AG04450 (cell line): ENCODE measurements around the gene DSE. TPM values are rescaled to one million over a fixed set of nuclear protein-coding genes. Genes with fewer than 3 reads are reported as not detected.

ENCODE experiments used
- CTCF ChIA-PET: fragments of 300-600, 350-600 bp; formaldehyde crosslinking; extraction: SDS; loops from one replicate; lab custom pipeline; 2022; ENCODE audit warnings: antibody characterized with exemption, inconsistent platforms; lab: Charles Lee
- POLR2A ChIA-PET: fragments of 350-600 bp; formaldehyde crosslinking; extraction: SDS; loops from one replicate; lab custom pipeline; 2021; ENCODE audit warnings: antibody characterized with exemption, inconsistent platforms; lab: Yijun Ruan, JAX
- DNase-seq: peaks from one replicate; pipeline ENCODE4 v3.0.0-alpha.2; 2011; ENCODE audit warnings: low read depth, low spot score
- H3K27ac ChIP-seq: one replicate; pipeline ENCODE4 v1.5.1; 2012; ENCODE audit warnings: low read depth, low read length, control low read depth
- H3K27me3 ChIP-seq: one replicate; pipeline ENCODE4 v1.6.0; 2012; ENCODE audit warnings: low read length; ENCODE audit not compliant: control insufficient read depth, insufficient read depth
- H3K4me3 ChIP-seq: 2 replicates; pipeline ENCODE4 v1.5.1; 2011; ENCODE audit warnings: mild to moderate bottlenecking, low read depth, low read length, control low read depth
- H3K9me3 ChIP-seq: 2 replicates; pipeline ENCODE4 v1.5.1; 2012; ENCODE audit warnings: low read length; ENCODE audit not compliant: control insufficient read depth, insufficient read depth
- polyA plus RNA-seq: library from polyadenylated mRNA; depleted of rRNA; stranded (reverse); fragments of >200 nt; gene quantifications from 2 replicates; pipeline ENCODE4 v1.2.3, GENCODE V29; 2011
- TF ChIP-seq, protein P1 (sequence below): IDR thresholded peaks from 2 replicates; pipeline ENCODE4 v1.5.1; 2011; ENCODE audit warnings: low read depth, low read length, control low read depth, inconsistent platforms

Gene DSE
- polyA plus RNA-seq, 1 experiment: 86.2 TPM

DNA sequence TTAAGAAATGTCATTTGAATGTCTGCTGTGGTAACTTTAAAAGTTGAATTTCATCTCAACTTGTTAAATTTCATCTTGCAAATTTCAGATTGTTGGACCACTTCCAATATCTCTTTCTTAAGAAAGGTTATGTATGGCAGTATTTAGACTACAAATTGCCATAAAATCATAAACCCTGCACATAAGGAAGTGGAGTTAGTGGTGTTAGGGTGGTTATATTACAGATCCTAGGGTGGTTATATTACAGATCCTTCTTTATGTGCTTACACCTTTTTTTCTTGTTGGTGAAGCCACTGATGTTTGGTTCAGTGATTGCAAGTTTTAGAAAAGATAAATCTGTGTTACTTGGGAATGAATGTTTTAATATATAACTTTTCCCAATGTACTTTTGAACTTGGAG lies 9.0 kb downstream of the DSE start:
- DNase-seq: no peak
- no peak overlapping the region for H3K27ac ChIP-seq
- H3K27me3 ChIP-seq: no peaks in the 10 kb centered on the region
- ChIA-PET CTCF (interaction anchor here (1.6 kb wide), 1 partner anchor 92 kb away, joined by 5 read pairs; no protein-coding TSS in a partner anchor), POLR2A (interaction anchor here (1.0 kb wide), 1 partner anchor 9 kb away, joined by 3 read pairs; the partner anchor contains the start of gene DSE)
- H3K9me3 ChIP-seq: no peaks in the 10 kb centered on the region
- TF ChIP-seq, protein P1, sequence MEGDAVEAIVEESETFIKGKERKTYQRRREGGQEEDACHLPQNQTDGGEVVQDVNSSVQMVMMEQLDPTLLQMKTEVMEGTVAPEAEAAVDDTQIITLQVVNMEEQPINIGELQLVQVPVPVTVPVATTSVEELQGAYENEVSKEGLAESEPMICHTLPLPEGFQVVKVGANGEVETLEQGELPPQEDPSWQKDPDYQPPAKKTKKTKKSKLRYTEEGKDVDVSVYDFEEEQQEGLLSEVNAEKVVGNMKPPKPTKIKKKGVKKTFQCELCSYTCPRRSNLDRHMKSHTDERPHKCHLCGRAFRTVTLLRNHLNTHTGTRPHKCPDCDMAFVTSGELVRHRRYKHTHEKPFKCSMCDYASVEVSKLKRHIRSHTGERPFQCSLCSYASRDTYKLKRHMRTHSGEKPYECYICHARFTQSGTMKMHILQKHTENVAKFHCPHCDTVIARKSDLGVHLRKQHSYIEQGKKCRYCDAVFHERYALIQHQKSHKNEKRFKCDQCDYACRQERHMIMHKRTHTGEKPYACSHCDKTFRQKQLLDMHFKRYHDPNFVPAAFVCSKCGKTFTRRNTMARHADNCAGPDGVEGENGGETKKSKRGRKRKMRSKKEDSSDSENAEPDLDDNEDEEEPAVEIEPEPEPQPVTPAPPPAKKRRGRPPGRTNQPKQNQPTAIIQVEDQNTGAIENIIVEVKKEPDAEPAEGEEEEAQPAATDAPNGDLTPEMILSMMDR: no peak
- no peak overlapping the region for H3K4me3 ChIP-seq

DNA sequence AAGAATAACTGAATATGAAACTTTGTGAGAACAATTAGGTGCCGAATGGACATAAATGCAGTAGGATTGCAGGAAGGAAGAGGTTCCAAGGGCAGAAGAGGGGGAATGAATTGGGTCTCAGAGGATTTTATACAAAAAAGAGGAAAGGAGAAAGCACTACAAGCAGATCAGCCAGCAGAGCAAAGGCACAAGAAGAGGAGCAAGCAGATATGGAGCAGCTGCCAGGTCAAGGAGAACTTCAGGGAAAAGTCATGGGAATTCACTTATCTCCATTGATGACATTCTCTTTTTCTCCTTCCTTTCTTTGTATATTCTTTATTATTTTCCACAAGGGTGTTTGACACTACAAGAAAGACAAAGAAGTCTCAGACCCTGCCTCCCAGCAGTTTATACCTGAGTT lies 9.6 kb downstream of the DSE start:
- Histone ChIP-seq H3K27me3 (no peaks in the 10 kb centered on the region), H3K27ac (no peak overlapping the region), H3K4me3 (no peak overlapping the region), H3K9me3 (no peaks in the 10 kb centered on the region)
- CTCF ChIA-PET: interaction anchor here (1.6 kb wide), 1 partner anchor 93 kb away, joined by 5 read pairs; no protein-coding TSS in a partner anchor
- no peak for DNase-seq
- TF ChIP-seq, protein P1: no peak
- POLR2A ChIA-PET: interaction anchor here (1.0 kb wide), 1 partner anchor 9 kb away, joined by 3 read pairs; the partner anchor contains the start of gene DSE

DNA sequence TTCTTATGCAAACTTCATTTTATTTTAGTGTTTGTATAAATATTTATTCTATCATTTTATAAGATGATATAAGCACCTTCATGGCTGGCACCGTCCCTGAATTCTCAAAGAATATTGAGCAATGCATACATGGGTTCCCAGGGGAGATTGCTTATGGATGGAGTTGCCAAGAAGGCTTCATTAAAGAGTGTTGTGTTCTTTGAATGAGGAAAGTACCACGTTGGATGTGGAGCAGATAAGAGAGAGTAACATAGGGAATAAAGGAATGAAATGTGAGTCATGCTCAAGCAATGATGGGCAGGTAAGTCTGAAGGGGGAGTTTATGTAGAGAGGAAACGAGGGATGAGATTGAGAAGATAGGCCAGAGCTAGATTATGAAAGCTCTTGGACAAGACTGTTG lies 10.3 kb downstream of the DSE start:
- POLR2A ChIA-PET: no interaction called here
- TF ChIP-seq, protein P1: no peak
- CTCF ChIA-PET: interaction anchor here (1.6 kb wide), 1 partner anchor 93 kb away, joined by 5 read pairs; no protein-coding TSS in a partner anchor
- no peak overlapping the region for H3K4me3 ChIP-seq
- H3K27me3 ChIP-seq: no peaks in the 10 kb centered on the region
- H3K9me3 ChIP-seq: no peaks in the 10 kb centered on the region
- H3K27ac ChIP-seq: no peak overlapping the region
- no peak for DNase-seq

DNA sequence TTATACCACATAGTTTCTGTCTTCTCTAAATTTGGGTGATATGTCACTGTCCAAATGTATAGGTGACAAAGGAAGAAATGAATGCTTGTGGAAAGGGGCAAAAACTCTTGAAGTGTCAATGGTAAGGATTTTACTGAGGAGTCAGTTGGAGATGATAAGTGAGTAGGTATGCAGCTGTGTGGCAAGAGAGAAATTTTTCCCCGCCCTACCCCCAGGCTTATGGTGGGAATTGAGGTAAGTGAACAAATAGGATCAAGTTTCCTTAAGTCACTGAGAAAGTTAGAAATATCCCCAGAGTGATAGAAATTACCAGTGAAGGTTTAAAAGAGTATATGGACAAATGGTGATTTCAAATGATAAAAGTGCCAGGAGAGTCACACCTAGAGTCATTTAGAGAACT lies 11.8 kb downstream of the DSE start:
- TF ChIP-seq, protein P1: no peak
- no peak overlapping the region for H3K27ac ChIP-seq
- DNase-seq: no peak
- H3K4me3 ChIP-seq: no peak overlapping the region
- H3K9me3 ChIP-seq: no peaks in the 10 kb centered on the region
- ChIA-PET POLR2A (no interaction called here), CTCF (no interaction called here)
- H3K27me3 ChIP-seq: no peaks in the 10 kb centered on the region

DNA sequence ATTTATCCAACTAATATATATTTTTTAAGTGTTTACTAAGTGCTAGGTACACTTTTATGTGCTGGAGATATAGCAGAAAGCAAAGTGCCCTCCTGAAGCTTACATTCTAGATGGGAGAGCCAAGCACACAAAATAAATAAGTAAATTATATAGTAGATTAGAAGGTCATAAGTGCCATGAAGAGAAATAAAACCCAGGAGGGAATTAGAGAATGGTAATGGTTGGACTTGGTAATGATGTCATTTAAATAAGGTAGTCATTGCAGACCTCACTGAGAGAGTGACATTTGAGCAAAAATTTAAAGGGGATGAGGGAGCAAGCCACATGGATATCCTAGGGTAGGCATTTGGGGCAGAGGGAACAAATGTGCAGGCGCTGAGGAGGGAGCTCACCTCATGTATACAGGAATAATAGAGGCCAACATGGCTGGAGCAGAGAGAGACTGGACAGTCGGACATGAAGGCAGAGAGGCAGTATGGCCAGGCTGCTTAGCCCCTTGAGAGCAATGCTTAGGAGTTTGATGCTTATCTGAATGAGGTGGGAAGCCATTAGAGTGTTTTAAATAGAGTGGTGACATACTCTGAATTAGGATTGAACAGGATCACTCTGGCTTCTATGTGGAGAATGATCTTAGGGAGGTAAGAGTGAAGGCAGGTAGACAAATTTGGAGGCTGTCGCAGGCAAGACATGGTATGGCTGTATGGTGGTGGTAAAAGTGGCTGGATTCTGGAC lies 14.1 kb downstream of the DSE start:
- Histone ChIP-seq H3K27me3 (no peaks in the 10 kb centered on the region), H3K9me3 (no peaks in the 10 kb centered on the region), H3K27ac (peak overlapping the region; percentile 55), H3K4me3 (no peak overlapping the region)
- TF ChIP-seq, protein P1: no peak
- POLR2A ChIA-PET: no interaction called here
- no peak for DNase-seq
- CTCF ChIA-PET: interaction anchor here (1.2 kb wide), 1 partner anchor 97 kb away, joined by 3 read pairs; no protein-coding TSS in a partner anchor
